ENCODE data around the gene TINCR.

GRCh38 chr19:5591476-5591875 is 23.7 kb upstream of the TINCR start:
- no peak for TF ChIP-seq ZNF317 (CRISPR knock-in tag; IDR thresholded peaks at IDR 0.05; ENCODE audit: borderline replicate concordance, low read depth)
- no peak for TF ChIP-seq CTCF (IDR thresholded peaks at IDR 0.05)

All from WTC11 (cell line).